Subcutaneous abdominal adipose tissue (tissue), 5 donors: ENCODE measurements around the gene SRGAP1.

Source experiments
- H3K27ac ChIP-seq: one replicate; pipeline ENCODE4 v1.7.0; 2013; ENCODE audit warnings: low read depth, mild to moderate bottlenecking, inconsistent platforms, low read length, moderate library complexity
- H3K27me3 ChIP-seq, 5 donors: one replicate each; pipeline ENCODE4 v1.7.0; 2013; ENCODE audit warnings: low read length in 5 of 5, inconsistent platforms in 1 of 5; ENCODE audit not compliant: control insufficient read depth in 5 of 5, insufficient read depth in 4 of 5
- H3K36me3 ChIP-seq, 5 donors: one replicate each; pipeline ENCODE4 v1.7.0; 2013; ENCODE audit warnings: low read length in 5 of 5; ENCODE audit not compliant: control insufficient read depth in 5 of 5, insufficient read depth in 5 of 5
- H3K4me1 ChIP-seq, 5 donors: one replicate each; pipeline ENCODE4 v1.7.0; 2013; ENCODE audit warnings: low read length in 5 of 5, mild to moderate bottlenecking in 3 of 5, moderate library complexity in 1 of 5; ENCODE audit not compliant: control insufficient read depth in 5 of 5, insufficient read depth in 5 of 5
- H3K4me3 ChIP-seq, 5 donors: one replicate each; pipeline ENCODE4 v1.7.0; 2013; ENCODE audit warnings: low read length in 5 of 5, low read depth in 1 of 5
- H3K9ac ChIP-seq, 5 donors: one replicate each; pipeline ENCODE4 v1.7.0; 2013; ENCODE audit warnings: low read length in 5 of 5, mild to moderate bottlenecking in 4 of 5, moderate library complexity in 3 of 5
- H3K9me3 ChIP-seq, 5 donors: one replicate each; pipeline ENCODE4 v1.7.0; 2013; ENCODE audit warnings: low read length in 5 of 5; ENCODE audit not compliant: control insufficient read depth in 5 of 5
- donor health status: healthy.
- donor health status: healthy.
- donor health status: healthy.
- donor health status: healthy.
- donor health status: healthy.

The SRGAP1 gene

GRCh38 chr12:64181430-64182291 lies 337.2 kb downstream of the SRGAP1 start:
- peak overlapping the region; percentile 95 for H3K27ac ChIP-seq
- H3K4me1 ChIP-seq, result peaks cover 11 to 28% (median 22%) of the 10 kb centered on the region in 5 donors
- H3K36me3 ChIP-seq, result no peaks in the 10 kb centered on the region
- H3K27me3 ChIP-seq, result no peaks in the 10 kb centered on the region
- peak overlapping the region in 2 of 5 donors; percentile 0 to 22 for H3K4me3 ChIP-seq
- peak overlapping the region in 3 of 5 donors; percentile 35 to 57 (median 56) for H3K9ac ChIP-seq
- H3K9me3 ChIP-seq, result no peaks in the 10 kb centered on the region

DNA sequence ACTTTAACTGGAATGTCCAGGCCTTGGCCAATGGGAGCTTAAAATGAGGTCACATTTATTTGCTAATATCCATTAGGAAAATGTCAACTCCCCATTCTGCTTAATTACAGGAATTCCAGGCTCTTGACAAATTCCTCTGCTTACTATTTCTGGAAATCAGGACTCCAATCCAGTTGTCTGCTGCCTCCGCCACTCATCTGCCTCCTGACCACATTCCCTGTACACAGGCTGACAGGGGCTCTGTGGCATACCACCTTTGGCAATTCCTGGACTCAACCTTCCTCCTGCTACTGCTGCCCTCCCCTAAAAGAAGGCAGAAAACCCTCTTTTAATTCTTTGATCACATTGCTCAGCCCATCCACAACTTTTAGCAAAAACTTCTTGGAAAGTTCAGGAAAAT lies 339.7 kb downstream of the SRGAP1 start:
- no peak overlapping the region for H3K4me3 ChIP-seq
- no peaks in the 10 kb centered on the region for H3K36me3 ChIP-seq
- no peak overlapping the region for H3K27ac ChIP-seq
- no peak overlapping the region for H3K9ac ChIP-seq
- H3K27me3 ChIP-seq, result no peaks in the 10 kb centered on the region
- H3K9me3 ChIP-seq, result no peaks in the 10 kb centered on the region
- H3K4me1 ChIP-seq, result peaks cover 11 to 35% (median 33%) of the 10 kb centered on the region in 5 donors

- Histone ChIP-seq H3K27me3 (no peaks in the 10 kb centered on the region), H3K9ac (no peak overlapping the region), H3K36me3 (no peaks in the 10 kb centered on the region), H3K27ac (no peak overlapping the region), H3K4me3 (no peak overlapping the region), H3K9me3 (no peaks in the 10 kb centered on the region), H3K4me1 (peaks cover 4 to 20% (median 17%) of the 10 kb centered on the region in 5 donors)
These were observed 342.3 kb downstream of the SRGAP1 start for GRCh38 chr12:64186789-64187188.

DNA sequence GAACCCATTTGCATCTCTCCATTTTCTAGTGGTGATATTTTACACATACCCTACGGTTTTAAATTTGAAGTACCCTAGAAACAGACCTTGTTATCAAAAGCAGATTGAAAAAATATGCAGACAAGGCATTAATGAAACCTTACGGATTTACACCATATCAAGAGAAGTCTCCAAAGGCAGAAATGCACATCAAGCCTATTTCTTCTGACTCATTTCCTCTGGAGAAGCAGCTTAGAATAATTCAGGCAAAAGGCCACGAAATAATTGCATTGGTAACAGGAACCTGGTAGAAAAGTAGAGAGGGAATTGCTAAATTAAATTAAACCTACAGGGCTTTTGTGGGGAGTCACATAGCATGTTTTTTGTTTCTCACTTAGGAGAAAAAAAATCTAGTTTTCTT lies 342.9 kb downstream of the SRGAP1 start:
- Histone ChIP-seq H3K27me3 (no peaks in the 10 kb centered on the region), H3K9me3 (no peaks in the 10 kb centered on the region), H3K9ac (no peak overlapping the region), H3K4me1 (peaks cover under 1 to 16% (median 12%) of the 10 kb centered on the region in 5 donors), H3K36me3 (peaks cover 0 to 2% (median 0%) of the 10 kb centered on the region in 5 donors), H3K27ac (no peak overlapping the region), H3K4me3 (no peak overlapping the region)

DNA sequence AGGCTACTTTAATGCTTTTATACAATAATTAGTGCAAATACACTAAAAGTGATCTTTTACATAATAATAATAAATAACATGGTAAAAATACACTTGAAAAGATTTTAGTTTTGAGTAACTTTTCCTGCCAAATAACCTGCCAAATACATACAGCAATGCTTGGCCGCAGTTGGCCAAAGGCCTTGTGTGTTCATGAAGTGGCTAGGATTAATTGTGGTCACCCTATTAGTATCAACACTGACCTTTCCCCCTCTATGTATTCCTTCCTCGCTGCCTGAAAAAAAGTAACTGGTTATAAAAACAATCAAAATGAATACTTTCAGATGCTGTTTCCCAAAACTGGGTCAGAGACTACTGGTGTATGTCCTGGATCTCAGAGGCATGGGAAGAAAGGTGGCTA lies 343.3 kb downstream of the SRGAP1 start:
- no peaks in the 10 kb centered on the region for H3K9me3 ChIP-seq
- no peaks in the 10 kb centered on the region for H3K27me3 ChIP-seq
- peaks cover 0 to 6% (median under 1%) of the 10 kb centered on the region in 5 donors for H3K36me3 ChIP-seq
- no peak overlapping the region for H3K9ac ChIP-seq
- H3K4me3 ChIP-seq, result no peak overlapping the region
- H3K4me1 ChIP-seq, result peaks cover 0 to 16% (median 10%) of the 10 kb centered on the region in 5 donors
- H3K27ac ChIP-seq, result no peak overlapping the region

DNA sequence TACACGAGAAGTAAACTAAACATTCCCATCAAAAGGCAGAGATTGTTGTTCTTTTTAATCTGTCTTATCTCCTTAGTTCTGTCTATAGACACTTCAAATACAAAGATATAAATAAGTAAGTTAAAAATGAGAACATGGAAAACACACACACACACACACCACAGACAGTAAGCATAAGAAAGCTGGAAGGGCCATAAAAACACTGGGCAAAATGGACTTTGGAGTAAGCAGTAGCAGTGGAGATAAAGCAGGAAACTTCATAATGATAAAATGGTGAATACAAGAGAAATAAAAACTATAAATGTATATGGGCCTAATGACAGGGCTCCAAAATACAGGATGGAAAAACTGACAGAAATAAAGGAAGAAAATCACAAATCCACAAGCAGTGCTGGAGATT lies 345.0 kb downstream of the SRGAP1 start:
- H3K36me3 ChIP-seq, result peaks cover 10 to 20% (median 12%) of the 10 kb centered on the region in 5 donors
- no peaks in the 10 kb centered on the region for H3K27me3 ChIP-seq
- H3K4me3 ChIP-seq, result no peak overlapping the region
- H3K27ac ChIP-seq, result no peak overlapping the region
- peaks cover 0 to 16% (median 10%) of the 10 kb centered on the region in 5 donors for H3K4me1 ChIP-seq
- H3K9me3 ChIP-seq, result no peaks in the 10 kb centered on the region
- H3K9ac ChIP-seq, result no peak overlapping the region

DNA sequence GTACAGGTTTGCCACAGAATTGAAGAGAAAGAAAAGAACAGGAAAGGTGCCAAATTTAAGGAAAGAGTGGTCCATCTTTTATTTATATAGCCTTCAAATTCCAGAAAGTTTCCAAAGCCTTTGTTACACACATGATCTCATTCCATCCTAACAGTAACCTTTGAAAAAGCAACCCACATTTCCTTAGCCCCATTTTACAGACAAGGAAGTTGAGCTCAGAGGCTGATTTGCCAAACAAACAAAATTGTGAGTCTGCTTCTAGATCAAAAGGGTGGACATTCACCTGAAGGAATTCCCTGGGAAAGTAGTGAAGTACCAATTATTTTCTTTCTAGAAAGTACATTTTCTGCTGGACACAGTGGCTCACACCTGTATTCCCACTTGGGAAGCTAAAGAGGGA lies 345.6 kb downstream of the SRGAP1 start:
- Histone ChIP-seq H3K4me3 (no peak overlapping the region), H3K27ac (no peak overlapping the region), H3K9ac (no peak overlapping the region), H3K36me3 (peaks cover 10 to 22% (median 13%) of the 10 kb centered on the region in 5 donors), H3K9me3 (no peaks in the 10 kb centered on the region), H3K27me3 (no peaks in the 10 kb centered on the region), H3K4me1 (peaks cover 0 to 16% (median 10%) of the 10 kb centered on the region in 5 donors)

GRCh38 chr12:64192644-64193444 lies 348.3 kb downstream of the SRGAP1 start:
- Histone ChIP-seq H3K9me3 (no peaks in the 10 kb centered on the region), H3K4me3 (no peak overlapping the region), H3K9ac (no peak overlapping the region), H3K27ac (no peak overlapping the region), H3K4me1 (peaks cover 0 to 3% (median 3%) of the 10 kb centered on the region in 5 donors), H3K27me3 (no peaks in the 10 kb centered on the region), H3K36me3 (peaks cover 10 to 22% (median 13%) of the 10 kb centered on the region in 5 donors)

- H3K4me1 ChIP-seq, result no peaks in the 10 kb centered on the region
- H3K27ac ChIP-seq, result no peak overlapping the region
- no peak overlapping the region for H3K9ac ChIP-seq
- no peaks in the 10 kb centered on the region for H3K9me3 ChIP-seq
- no peak overlapping the region for H3K4me3 ChIP-seq
- H3K27me3 ChIP-seq, result no peaks in the 10 kb centered on the region
- H3K36me3 ChIP-seq, result peaks cover 10 to 22% (median 13%) of the 10 kb centered on the region in 5 donors
These were observed 349.4 kb downstream of the SRGAP1 start for GRCh38 chr12:64193931-64194330.
